Kidney glomerular epithelial cell (primary cell): ENCODE data around the gene SLC8A3.

Source experiments
- DNase-seq: peaks from one replicate; lab custom pipeline; 2025; lab: John Stamatoyannopoulos, UW

SLC8A3 gene

DNA sequence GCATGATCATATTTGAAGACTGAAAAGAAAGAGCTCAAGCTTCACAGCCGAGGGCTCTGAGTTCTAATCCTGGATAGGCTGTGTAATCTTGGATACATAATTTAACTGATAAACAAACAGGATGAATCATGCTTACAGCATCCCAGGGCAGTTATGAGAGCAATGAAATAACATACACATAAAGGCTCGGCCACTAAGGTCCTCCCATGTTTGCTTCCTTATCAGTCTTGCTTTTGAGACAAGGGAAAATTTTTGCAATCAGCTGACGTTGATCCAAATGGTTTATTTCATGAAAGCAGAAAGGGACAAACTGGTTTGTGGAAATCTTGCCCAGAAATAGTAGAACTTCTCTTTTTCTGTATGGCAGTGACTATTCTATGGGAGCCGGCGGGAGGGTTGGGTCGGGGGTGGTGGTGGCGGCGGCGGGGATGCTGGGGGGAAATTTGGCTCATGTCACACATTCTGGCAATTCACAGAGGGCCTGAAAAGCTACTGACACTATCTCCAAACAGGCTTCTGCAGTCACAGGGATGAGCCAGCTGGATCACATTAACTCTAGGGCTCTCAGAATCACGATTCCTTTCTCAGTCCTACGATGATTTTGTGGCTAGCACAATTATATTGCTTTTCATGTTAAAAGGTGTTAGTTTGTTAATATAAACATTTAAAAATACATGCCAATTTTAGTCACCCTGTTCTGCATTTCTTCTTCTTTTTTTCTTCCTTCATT lies 124.5 kb downstream of the SLC8A3 start:
- DNase-seq: no peak

DNA sequence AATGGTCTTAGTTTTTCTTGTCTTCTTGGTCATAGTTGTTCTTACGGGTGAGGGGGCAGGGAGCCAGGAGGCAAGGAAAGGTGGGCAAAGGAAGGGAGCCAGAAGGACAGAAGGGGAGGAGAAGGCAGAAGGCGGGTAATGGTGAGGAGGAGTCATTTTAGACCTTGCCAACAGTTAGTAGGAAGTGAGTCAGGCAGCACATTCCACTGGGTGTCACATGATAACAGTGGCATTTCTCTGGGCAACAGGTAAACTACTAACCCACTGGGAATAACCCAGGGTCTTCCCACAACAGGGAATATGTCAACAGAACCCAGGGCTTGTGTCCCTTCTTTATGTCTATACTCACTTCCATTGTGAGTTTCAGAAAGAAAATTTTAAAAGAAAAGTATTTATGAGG lies 127.6 kb downstream of the SLC8A3 start:
- DNase-seq: peak; percentile 47

DNA sequence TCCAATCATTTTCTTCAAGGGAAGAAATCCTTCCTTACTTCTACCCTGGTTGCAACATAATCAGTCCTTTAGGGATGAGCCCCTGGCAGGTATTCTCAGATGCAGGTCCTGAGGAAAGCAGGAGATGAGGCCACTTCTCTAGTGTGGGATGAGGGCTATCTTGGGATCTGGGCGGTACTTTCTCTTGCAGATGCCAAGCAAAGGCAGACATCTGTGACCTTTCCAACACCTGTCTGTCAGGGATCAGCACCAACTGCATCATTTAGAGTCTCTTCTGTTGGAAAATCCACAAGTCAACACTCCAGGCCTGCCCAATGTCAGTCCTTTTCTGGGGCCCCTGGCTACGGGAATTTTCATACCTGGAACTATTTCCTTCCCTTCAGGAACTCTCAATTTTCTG lies 129.2 kb downstream of the SLC8A3 start:
- DNase-seq: no peak

DNA sequence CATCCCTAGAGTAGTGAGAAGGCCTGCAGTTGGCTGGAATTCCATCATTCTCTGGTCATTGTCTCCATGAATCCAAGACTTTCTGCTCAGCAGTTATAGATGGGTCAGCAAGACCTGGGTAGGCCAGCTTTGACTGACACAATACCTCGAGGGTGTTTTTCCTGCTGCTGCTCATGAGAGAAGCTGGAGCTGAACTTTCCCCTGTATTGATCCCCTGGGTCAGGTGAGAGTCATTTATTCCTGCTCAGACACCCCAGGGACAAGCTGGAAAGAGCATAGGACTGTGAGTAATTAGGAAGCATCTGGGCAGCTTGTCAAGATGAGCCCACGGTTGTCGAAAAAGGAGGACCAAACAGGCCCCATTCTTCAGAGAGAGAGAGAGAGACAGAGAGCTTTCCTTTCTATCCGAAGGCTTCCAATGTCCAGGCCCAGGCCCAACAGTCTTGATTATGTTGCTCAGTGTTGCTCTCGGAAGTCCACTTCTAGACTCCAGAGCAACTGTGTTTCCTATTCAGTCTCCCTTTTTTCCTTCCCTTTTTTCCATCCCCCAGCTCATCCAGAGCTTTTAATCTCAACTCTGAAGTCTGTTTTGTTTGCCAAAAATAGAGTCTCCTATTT lies 131.1 kb downstream of the SLC8A3 start:
- DNase-seq: no peak

DNA sequence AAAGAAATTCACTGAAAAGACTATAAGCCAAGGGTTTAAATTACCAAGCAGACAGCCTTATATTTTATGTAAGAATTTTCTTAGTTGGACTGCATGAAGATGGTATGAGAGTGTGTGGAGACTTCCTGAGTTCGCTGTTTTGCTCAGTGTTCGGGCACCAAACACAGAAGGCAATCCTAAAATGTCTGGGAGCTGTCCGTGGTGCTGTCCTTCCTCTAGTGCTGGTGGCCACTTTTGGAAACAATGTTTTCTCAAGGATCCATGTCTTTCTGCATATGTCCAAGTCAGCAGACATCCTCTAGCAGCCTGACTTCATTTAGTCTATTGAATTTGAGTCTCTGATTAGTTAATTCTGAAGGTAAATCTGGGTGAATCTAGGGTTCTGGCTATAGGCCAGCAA lies 135.8 kb downstream of the SLC8A3 start:
- DNase-seq: no peak

DNA sequence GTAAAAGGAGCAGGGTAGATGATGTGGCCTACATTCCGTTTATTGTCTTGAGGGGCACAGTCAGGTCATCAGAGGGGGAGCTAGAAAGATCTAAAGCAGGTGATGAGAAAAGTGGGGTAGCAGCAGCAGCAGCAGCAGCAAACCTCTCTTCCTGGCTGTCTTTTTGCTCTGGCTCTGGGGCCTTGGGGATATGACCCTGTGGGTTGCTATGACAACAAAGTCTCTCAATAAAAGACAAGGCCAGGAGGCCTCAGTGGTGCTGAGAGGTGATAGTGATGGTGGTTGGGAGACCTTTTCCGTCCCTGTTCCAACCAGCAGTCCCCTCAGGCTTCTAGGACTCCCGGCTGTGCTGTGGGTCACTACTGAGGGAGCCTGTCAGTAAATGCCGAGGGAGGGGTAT lies 138.6 kb downstream of the SLC8A3 start:
- DNase-seq: no peak

DNA sequence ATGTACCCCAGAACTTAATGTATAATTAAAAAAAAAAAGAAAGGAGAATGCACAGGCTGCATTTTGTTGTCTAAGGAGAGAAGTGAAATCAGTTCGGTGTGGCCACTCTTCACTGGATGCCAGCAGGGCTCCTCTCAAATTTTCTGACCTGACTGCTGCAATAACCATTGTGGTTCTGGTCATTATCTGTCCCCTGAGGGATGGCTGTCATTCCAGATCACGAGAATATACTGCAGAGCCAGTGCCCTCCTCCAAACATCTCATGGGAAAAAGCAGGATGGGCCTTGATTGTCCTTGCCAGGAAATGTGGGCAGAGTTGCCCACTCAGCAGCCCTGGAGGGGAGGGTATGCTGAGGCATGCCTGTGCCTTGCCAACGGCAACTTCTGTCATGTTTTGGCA lies 139.1 kb downstream of the SLC8A3 start:
- no peak for DNase-seq

DNA sequence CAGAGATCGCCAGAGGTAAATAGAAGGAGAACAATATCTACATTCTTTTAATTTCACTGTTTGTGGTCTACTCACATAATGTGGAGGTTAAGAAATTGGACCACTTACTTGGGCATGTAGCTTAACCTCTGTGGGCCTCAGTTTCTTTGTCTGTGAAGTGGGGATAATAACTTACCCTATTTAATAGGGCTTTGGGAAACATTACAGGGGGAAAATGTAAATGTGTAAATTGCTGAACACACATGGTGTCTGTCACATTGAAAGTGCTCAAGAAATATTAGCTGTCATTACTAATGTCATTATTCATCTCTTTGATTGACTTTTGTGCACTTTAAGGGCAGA lies 140.5 kb downstream of the SLC8A3 start:
- DNase-seq: no peak

DNA sequence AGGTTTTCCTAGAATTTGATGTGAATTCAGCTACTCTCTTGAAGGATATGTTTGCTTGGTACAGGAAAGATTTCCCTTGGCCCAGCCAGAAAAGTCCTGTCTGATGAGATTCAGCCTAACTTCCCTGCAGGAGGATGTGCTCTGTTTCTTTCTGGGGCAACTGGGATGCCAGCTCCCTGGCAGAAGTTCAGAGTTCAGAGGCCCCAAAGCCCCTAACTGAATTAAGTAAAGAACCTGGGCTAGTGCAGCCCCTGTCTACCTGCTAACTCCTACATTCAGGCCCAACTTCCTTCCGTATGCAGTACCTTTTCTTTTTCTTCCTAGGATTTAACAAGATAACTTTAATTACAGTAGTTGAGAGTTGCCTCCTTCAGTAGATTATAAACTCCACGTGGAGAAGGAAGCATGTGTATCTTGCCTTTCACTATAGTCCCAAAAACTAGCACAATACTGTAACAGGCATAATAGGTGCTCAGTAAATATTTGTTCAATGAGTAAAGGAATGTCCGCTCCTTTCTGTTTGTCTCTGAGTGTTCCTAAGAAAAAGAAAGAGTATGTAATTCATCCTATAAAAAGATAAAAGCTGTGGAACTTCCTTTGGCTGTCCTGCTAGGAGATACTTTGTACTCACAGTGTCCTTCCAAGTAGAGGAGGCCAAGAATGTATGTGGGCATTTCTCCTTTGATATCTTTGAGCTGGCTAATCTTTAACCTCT lies 141.0 kb downstream of the SLC8A3 start:
- DNase-seq: no peak

DNA sequence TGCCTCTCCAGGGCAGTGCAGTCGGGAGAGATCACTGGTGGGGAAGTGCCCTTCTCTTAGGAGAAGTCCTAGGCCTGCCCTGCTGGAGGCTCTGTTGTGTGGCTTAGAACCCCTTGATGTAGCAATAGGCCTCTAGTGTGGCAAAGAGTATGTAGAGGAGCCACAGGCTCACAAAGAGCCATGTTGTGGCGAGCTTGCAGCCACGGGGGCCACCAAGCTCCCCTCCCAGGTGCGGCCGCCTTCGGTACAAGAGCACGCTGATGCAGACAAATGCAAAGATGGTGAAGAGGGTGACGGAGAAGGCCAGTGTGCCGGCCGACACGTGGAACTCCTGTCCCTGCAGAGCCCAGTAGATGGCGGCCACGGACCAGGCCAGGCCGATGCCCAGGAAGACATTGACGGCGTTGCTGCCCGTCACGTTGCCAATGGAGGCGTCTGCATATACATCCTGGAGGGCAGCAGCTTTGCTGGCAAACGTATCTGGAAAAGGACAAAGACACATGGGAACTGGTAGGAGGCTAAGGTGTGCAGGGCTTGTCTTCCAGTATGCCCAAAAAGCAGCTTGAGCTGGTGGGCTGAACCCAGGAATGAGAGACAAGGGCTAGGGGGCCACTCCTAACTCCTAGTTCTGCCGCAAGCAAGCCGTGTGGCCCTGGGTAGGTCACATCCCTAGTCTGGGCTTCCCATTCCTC lies 142.8 kb downstream of the SLC8A3 start:
- DNase-seq: peak; percentile 65

DNA sequence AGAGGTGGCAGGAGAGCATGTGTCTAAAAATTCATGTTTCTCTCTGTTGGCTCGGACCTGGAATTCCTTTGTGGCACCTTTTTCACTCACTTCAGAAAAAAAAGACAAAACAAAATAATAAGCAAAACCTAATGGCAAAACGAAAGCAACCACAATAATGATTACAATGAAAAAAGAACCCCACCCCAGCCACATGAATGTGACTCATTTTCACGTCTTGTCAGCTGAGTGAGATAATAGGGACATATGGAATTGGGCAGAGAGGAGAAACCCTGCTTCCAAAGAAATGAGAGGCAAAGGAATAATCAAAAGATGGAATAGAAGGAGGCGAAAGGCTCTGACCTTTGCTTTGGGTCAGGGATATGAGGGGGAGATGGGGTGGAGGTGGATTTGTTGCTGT lies 143.4 kb downstream of the SLC8A3 start:
- no peak for DNase-seq

DNA sequence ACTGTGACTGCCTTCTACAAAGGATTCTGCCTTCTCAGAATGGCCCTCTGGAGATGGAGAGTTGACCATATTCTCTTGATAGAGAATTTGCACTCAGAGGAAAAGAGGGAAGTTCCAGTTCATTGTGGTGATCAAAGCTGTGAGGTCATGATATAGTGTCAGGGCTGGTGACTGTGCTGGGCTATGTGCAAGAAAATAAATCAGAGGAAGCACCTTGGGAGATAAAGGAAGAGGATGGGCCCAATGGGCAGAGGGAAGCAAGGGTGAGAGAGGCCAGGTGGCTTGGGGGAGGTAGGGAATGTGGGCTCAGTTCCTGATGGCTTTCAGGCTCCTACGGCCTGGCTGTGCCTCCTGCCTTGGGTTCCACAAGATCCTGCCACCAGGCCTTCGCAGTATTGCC lies 145.8 kb downstream of the SLC8A3 start:
- no peak for DNase-seq

DNA sequence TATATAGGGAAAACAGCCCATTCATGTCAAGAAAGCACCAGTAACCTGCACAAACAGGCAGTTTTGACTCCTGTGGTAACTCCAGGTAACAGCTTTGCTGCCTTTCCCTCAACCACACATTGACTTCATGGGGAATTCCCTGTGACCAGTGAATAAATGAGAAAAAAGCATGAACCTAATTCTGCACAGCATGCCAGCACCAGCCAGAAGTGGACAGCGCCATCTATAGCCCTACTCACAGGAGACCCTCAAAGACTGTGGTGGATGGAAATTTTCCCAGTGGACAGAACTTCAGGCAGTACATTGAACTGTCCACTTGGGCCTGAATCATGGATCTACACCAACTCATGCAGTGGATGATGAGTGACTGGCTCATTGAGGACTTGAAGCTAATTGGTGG lies 152.1 kb downstream of the SLC8A3 start:
- DNase-seq: no peak

DNA sequence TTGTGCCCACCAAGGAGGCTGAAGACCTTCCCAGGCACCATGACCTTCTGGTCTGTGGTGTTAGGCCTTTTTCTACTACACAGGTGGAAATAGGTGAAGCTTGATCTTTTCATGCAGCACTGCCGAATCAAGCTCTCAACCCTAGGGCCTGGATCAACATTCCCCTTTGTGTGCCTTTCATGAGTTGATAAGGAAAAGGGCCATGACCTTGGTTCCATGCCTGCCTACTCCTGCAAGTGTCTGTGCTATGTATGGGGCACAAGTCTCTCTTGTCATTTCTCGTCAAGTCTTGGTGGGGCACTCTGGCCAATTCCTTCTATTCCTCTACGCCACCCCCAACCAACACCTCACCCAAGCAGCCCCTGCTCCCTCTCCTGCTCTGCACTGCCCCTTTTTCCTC lies 154.5 kb downstream of the SLC8A3 start:
- DNase-seq: no peak

DNA sequence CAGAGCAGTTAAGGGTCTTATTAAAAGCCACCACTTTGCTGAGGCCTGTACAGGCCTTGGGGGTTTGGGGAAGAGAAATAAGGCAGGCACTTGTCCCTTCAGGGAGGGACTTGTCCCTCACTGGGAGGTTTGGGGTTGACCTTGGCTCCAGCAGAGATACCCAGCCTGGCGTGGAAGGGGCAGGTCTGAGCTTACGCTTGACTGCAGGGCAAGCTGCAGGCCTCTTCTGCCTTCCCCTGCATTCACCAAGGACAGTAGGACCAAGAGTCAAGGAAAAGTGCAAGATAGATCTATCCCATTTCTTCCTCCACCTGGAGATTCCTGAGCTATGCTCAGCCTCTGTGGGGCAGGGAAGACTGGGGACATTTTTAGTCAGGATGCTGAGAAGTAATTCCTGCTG lies 155.2 kb downstream of the SLC8A3 start:
- DNase-seq: no peak

DNA sequence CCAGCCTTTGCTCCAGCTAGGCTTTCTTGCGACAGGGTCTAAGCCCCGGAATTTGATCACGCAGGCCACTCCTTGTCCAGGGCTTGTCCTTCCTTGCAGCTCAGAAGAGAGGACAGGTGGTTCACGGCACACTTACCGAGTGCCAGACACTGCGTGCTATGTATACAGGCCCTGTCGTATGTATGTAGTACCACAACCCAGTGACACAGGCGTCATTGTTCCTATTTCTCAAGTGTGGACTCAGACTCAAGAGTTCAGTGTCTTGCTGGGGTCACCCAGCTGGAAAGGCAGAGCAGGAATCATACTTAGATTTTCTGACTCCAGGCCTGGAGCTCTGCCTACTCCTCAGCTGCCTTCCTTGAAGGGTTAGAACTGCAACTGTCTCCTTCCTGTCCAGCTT lies 155.6 kb downstream of the SLC8A3 start:
- DNase-seq: no peak

DNA sequence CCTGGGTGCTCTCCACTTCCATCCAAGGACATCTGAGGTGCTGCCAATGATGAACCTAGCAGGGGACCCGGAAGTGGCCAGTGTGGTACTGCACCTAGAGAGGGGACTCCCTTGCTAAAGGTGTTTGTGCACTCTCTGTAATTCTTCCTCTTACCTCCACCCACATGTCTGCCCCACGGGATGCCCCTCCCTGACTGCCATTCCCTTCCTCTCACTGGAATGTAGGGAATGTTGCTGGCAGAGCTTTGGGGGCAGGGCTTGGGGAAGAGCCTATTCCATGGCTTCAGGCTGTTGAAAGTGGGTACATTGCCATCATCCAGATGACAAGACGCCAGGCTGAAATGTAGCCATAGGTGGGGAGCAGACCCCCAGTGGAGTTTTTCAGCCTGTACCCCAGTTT lies 156.3 kb downstream of the SLC8A3 start:
- DNase-seq: no peak

DNA sequence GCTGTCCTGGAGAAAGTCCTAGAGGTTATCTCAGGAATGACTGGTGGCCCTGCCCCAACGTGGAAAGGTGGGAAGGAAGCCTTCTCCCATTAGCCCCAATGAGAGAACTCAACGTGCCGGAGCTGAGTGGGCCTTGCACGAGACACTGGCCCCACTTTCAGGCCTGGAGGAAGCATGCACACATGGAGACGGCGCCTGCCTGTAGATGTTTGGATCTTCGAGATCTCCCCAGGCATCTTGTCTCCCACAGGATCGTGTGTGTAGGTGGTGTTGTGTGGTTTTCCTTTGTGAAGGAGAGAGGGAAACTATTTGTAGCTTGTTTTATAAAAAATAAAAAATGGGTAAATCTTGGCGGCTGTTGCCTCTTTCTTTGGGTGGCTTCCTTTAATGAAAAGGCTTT lies 156.7 kb downstream of the SLC8A3 start:
- no peak for DNase-seq

DNA sequence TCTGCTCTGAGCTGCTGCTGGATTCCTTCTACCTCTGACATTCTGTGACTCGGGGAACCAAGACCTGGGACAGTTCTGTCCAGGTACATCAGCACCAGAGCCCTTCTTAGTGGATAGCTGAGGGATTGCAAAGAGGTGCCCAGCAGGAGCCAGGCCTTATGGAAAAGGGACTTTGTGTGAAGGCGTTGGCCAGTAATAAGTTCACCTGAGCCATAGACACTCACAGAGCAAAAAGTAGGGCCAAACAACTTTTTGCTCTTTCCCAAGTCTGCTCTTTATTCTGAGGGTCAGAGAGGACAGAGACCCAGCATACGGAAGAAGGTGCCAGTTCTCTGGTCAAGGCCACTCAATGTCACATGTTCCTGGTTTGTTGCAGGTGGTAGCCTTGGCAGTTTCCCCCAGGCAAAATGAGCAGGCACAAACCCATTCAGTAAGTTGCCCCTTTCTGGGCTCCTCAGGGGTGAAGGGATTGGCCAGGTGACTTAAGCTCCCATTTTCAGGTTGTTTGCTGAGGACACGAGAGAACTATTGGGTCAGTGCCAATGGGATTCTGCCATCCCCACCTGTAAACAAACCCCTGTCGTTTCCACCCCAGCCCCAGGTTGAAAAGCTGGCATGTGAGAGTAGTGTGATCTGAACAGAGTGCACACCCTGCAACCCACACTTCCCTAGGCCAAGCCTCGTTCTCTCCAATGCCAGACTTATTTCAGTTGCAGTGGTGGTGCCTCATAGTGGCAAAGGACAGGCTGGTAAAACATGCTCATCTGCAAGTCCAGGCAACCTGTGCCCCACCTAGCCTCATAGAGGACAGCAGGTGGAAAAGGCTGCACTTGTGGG lies 159.2 kb downstream of the SLC8A3 start:
- DNase-seq: no peak

DNA sequence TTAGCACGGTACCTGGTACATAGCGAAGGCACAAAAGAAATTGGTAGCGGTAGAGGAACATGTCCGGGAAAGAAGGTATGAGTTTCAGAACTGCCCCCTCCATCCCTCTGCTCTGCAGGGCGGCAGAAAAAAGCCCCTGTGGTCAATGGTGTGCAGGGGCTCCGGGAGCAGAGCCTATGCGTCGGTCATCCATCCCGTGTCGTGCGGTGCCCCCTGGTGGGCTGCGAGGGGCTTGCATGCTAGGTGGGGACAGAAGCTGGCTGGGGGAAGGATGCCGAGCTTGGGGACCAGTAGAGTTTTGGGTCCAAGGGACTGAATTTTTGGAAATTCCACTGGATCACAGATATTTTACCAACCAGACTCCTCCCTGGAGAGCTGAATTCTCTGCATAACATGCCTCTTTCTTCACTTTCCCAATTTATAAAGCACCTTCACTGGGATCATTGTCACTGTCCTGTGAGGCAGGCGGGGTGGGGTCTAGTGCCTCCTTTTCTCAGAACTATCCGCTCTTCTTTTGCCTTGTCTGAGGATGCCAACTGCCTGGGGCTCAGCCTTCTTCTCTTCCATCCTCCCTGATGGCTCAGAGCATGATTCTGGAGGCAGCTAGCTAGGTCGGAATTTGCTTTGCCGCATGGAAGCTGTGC lies 160.8 kb downstream of the SLC8A3 start:
- no peak for DNase-seq

DNA sequence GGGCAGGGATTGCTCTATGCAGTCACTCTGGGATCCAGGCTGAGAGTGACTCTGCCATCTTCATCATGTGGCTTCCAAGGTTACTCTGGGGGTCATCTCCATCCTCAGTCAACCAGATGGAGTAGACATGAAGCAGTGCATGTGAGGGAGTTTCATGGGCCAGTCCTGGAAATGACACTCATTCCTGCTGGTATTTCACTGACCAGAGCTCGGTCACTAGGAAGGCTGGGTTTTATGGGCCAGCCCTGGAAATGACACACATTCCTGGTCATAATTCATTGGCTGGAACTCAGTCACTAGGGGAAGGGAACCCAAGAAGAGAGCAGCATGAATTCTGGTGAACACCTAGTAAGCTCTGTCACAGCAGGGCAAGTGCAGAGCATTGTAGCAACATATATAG lies 164.9 kb downstream of the SLC8A3 start:
- no peak for DNase-seq
